HG02840 (cell line): ENCODE results near the gene RPS6KL1.

Experiments used
- ATAC-seq: cut with Tn5 transposase; IDR thresholded peaks from one replicate; pipeline ENCODE4 v1.9.1; 2021; ENCODE audit warnings: mild to moderate bottlenecking, moderate library complexity, moderate number of reproducible peaks; ENCODE audit not compliant: unreplicated experiment, low FRiP score

The RPS6KL1 gene

DNA sequence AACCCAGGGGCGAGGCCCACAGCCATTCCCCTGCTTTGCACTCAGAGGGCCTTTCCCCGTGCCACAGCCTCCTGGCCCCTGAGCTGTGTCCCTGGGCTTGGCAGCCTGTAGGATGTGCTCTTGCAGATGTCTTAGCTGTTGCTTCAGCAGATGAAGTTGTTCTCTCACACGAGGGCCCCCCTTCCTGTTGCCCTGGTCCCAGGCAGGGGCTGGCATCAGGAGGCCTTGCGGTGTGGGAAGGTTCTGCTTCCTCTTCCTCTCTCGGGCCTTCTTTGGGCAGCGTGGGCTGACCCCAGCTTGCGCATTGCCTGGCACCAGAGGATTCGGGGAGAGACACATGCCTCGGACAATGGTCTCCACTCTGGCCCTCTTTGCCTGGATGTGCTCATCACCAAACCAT, 59.8 kb downstream of the RPS6KL1 start:
- no peak for ATAC-seq

- no peak for ATAC-seq
These were observed 61.3 kb downstream of the RPS6KL1 start for GRCh38 chr14:74861734-74862090.

- ATAC-seq = no peak
These were observed 61.9 kb downstream of the RPS6KL1 start for GRCh38 chr14:74860899-74861733.

GRCh38 chr14:74859757-74860552, 63.1 kb downstream of the RPS6KL1 start:
- ATAC-seq = no peak

DNA sequence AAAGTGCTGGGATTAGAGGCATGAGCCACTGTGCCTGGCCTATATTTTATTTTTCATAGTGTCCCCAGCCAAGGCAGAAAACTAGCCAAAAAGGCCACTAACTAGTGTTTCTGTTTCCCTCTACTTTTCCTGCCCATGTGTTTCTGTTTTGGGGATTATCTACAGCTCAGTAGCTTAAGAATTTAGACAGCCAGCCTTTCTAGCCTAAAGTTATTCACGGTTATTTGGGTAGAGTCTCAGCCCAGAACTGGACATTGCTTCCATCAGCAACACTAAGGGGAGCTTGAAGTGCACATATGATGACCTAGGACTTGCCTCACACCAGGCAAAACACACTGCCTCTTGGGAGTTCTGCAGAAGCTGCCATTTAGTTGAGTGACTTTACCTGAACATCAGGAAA, 65.0 kb downstream of the RPS6KL1 start:
- ATAC-seq = no peak

GRCh38 chr14:74856366-74856765, 66.7 kb downstream of the RPS6KL1 start:
- ATAC-seq = no peak

GRCh38 chr14:74855945-74856344, 67.1 kb downstream of the RPS6KL1 start:
- no peak for ATAC-seq

GRCh38 chr14:74855021-74855420, 68.0 kb downstream of the RPS6KL1 start:
- no peak for ATAC-seq
